Activated CD8-positive, alpha-beta memory T cell treated with anti-CD3 and anti-CD28 coated beads, Interleukin-2, amount 50 U/mL, for 1 hour (primary cell): ENCODE measurements around the gene NDOR1.

Experiments
- DNase-seq: peaks from one replicate; pipeline ENCODE4 v3.0.0-alpha.2; 2020; ENCODE audit errors: extremely low read depth

The NDOR1 gene

DNA sequence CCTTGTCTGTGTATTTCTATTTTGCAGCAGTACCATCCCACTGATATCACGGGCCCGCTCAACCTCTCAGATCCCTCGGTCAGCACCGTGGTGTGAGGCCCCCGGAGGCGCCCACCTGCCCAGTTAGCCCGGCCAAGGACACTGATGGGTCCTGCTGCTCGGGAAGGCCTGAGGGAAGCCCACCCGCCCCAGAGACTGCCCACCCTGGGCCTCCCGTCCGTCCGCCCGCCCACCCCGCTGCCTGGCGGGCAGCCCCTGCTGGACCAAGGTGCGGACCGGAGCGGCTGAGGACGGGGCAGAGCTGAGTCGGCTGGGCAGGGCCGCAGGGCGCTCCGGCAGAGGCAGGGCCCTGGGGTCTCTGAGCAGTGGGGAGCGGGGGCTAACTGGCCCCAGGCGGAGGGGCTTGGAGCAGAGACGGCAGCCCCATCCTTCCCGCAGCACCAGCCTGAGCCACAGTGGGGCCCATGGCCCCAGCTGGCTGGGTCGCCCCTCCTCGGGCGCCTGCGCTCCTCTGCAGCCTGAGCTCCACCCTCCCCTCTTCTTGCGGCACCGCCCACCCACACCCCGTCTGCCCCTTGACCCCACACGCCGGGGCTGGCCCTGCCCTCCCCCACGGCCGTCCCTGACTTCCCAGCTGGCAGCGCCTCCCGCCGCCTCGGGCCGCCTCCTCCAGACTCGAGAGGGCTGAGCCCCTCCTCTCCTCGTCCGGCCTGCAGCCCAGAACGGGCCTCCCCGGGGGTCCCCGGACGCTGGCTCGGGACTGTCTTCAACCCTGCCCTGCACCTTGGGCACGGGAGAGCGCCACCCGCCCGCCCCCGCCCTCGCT lies 37.5 kb upstream of the NDOR1 start:
- no peak for DNase-seq

DNA sequence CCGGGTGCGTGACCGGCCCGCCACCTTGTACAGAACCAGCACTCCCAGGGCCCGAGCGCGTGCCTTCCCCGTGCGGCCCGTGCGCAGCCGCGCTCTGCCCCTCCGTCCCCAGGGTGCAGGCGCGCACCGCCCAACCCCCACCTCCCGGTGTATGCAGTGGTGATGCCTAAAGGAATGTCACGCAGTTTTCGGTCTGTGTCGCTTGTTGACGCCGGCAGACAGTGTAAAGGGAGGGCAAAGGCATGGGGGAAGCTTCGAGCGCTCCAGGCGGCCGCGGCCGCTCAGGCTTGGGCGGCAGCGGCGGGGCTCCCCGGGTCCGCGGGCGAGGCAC lies 37.0 kb upstream of the NDOR1 start:
- no peak for DNase-seq

DNA sequence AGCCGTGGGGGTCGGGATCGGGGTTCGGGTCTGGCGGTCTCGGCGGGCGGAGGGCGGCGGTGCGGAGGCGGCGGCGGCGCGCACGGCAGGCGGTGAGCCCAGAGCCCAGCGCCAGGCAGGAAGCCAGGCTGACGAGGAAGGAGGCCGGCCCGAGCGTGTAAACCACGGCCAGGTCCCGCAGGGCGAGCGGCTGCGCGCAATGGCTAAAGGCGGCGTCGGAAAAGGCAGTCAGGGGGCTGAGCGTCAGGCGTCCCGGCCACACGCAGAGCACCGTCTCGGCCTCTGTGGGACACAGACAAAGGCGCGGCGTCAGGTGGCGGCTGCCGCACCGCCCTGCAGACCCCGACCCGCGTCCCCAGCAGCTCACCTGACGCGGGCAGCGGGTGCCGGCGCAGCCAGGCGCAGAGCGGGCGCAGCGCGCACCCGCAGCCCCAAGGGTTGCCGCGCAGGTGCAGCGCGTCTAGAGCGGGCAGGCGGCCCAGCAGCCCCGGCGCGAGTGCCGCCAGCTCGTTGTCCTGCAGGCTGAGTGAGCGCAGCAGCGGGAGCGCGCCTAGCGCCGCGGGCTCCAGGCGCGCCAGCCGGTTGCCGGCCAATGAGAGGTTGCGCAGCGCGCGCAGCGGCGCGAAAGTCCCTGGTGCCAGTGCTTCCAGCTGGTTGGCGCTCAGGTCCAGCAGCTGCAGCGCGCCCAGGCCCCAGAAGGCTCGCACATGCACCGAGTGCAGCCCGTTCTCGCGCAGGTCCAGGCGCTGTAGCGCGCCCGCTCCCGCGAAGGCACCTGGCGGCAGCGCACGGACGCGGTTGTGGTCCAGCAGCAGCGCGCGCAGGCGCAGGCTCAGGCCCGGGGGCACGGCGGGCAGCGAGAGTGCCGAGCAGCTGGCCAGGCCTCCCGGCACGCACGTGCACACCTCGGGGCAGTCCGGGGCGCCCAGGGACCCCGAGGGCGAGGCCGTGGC lies 36.3 kb upstream of the NDOR1 start:
- DNase-seq, result no peak

DNA sequence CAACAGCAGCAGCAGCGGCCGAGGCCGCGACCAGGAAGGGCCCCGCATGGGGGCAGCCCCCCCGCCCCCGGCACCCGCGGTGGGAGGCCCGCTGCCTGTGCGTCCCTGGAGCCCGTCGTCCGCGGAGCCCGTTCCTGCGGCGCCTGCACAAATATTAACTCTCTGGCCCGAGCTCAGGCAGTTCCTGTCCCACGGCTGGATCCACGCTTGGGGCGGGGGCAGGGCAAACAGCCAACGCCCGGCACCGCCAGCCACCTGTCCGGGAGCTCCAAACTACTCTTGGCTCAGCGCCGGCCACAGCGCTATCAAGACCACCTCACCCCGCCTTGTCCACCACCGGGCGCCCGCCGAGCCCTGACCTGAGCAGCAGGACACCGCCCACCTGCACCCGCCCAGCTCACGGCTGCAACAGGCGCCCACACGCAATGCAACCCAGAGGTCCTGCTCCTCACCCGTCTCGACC lies 35.6 kb upstream of the NDOR1 start, which contains the start of gene LRRC26:
LRRC26 (minus strand) TSS at position 156 of the 463 bp plus-strand sequence; CDS start at position 48, 108 bp downstream.
- no peak for DNase-seq

DNA sequence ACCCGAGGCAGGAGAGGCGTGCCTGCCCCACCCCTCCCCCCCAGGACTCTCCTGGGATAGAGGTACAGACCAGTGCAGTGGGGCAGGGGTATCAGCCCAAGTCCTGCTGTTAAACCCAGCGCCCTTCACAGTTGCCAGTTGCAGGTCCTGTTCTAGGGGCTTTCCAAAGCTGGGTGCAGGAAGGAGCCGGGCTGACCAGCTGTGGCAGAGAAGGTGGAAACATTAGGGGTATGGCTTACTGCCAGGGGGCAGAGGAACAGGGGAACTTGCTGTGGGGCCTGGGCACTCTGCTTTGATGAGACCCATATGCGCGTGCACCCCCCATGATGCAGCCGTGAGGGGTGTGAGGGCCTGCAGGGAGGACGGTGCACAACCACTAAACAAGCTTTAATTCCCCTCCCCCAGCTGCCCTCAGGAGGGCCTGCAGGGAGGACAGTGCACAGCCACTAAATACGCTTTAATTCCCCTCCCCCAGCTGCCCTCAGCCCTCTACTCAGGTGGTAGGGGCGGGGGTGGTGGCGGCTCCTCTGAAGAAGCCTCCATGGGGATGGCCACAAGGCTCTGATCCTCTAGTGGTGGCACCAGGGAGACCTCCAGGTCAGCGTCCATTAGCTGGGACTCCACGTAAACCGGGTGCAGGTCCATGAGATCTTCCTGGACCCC lies 34.9 kb upstream of the NDOR1 start:
- DNase-seq, result no peak

DNA sequence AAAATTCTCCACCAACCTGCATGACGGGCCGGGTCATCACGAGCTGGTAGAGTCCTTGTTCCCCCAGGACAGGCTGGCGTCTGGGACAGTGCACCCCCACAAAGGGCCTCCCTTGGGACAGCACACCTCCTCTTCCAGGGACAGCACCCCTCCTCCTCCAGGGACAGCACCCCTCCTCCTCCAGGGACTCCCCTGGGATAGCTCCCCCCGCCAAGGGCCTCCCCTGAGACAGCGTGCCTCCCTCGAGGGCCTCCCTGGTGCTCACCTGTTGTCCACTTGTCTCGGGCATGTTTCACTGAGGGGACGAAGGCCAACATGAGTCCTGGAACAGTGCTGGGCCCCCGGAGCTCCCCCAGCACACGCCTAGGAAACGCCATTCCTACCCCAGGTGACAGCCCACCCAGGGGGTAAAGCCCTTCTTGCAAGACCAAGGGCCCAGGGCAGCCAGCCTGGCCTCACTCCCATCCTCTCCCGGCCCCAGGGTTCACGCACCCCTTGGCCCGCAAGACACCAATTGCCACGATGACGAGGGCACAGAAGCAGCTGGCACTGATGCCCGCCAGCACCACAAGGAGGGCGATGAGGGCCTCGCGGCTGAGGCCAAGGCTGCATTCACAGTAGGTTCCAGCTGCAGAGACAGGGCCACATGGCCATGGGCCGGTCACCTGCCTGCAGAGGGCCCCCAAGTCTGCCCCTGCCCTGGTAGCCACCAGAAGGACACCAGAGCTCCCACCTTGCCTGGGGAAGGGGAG lies 34.2 kb upstream of the NDOR1 start:
- no peak for DNase-seq

DNA sequence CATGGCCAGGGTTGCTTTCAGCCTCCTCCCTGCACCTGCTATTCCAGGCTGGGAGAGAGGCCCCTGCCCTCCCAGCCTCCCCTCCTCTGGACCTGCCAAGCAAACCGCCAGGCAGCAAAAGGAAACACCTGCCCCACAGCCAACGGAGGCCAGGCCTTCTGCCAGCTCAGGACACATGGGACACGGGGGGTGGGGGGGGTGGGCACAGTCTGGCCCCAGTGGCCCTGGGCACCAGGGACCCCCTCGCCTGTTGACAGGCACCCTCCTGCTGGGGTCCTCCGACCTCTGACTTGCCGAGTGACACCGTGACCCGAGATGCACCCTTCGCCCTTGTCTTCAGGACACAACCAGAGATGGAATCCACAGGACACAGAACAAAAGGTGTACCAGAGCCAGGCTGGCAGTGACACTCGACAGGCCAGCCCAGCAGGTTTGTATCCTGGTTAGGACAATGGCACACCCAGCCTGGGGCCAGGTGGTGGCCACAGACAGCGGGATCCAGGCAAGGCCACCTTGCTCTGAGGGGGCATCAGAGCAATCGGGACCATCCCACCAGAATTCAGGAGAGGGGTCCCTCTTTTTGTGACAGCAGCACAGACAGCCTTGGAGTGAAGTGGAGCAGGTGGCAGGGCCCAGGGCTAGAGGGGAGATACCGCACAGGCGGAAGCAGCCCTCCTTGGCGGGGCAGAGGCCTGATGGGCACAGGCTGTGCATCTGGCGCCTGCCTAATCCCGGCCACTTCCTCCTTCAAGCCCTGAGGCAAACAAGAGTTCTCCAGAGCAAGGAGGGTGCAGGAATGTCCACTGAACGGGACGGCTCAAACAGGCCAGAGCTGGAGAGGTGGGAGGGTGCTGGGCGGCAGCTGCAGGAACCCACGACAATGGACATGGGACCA lies 32.4 kb upstream of the NDOR1 start:
- no peak for DNase-seq

DNA sequence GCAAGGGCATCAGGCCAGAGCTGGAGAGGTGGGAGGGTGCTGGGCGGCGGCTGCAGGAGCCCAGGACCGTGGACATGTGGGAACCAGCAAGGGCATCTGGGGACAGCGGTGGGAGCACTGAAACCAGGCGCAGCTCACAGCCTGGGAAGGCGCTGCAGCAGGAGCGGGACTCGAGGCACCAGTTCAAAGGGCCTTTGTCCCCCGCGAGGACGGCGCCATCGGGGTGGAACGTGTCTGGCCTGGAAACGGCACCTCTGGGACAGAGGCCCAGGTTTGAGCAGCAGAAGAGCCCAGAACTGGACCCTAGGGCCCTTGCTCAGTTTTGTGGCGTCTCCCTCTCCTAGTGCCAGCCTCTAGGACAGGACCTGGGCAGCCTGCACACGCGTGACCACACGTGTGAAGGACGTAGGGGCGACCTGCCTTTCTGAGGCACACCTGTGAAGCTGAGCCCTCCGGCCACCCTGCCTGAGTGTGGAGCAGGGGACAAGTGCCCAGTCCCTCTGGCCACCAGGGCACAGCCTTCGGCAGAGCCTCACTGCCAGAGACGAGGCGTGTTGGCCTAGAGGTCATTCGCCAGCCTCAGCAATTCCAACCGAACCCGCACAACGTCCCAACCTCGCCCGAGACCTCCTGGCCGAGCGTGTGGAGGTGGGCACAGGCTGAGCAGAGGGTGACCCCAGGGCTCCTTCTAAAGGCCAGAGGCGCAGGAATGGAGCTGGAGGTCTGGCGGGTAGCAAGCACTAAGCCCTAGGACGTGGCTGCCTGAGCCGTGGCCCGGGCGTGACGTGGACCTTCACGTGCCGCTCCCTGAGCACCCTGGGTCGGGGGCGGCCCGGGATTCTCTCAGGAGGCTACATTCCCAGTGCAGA lies 31.5 kb upstream of the NDOR1 start:
- no peak for DNase-seq

DNA sequence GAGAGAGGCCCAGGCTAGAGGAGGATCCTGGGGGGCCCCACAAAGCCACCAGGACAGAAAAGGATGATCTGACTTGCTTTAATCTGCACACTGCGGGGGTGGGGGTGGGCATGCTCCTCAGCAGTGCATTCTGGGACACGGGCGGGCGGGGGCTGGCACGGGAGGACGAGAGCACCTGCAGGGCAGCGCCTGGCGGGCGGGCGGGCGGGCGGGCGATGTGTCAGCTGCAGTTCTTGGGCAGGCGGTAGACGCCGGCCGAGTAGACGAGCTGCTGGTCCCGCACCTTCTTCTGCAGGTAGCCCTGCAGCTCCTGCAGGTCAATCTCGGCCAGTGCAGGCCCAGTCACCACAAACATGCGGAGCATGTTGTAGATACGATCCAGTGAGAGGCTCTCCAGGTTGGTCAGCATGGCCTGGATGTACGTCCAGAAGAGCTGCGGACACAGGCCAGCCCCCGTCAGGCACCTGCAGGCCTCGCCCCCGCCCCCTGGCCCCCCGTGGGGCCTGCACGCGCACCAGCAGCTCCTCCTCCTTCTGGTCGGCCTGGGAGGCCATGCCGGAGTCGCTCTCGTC lies 30.7 kb upstream of the NDOR1 start:
- no peak for DNase-seq

DNA sequence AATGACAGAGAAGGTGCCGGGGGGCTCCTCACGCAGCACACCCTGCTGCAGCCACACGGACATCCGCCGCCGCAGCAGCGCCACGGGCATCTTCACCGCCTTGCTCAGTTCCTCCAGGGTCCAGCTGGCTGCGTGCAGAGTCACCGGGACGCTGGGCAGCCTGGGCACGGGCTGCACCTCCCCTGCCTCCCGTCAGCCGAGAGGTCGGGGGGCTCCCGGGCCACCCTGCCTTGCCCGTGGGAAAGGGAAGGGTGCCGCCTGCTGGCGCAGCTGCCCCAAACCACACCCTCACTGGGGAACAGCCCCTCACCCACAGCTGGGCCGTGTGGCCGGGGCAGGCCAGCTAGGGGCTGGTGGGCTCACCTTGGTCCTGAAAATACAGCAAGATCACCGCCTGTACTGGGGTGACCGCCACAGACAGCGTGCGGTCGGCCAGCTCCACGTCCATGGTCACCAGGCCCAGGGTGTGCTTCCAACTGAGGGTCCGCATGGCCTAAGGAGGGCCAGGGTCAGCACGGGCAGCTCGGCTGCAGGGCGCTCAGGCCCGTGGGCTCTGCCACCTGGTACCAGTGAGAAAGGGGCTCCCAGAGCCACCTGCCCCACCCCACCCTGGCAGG lies 30.0 kb upstream of the NDOR1 start:
- no peak for DNase-seq

DNA sequence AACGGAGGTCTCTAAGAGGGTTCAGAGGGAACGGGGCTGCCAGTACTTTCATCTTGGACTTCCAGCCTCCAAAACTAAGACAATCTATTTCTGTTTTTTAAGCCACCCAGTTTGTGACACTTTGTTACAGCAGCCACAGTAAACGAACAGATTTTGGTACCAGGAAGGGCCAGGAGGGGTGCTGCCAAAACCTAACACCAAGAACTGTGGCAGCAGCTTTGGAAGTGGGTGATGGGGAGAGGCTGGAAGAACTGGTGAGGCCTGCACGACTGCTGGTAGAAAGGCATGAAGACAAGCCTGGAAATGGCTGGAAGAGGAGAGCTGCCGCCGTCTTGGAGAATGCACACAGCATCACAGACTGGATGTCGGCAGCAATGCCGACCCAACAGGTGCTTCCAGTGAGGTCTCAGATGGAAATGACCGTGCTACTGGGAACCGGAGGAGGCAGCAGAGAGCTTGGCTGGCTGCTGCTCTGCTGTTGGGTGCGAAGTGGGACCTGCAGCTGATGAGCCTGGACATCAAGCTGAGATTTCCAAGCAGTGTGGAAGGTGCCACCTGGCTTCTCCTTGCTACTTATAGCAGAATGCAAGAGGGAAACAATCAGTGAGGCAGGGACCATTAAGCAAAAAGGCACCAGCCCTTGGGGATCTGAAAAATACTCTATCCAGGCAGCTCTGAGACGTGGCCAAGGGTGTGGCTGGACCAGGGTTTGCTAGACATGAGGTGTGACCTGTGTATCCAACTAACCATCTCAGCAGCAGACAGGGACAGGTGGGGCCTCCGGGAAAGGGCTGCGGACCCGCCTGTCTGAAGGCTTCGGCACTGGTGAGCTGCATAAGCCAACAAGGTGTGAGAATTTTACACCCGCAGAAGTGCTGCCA lies 29.0 kb upstream of the NDOR1 start:
- DNase-seq, result no peak

DNA sequence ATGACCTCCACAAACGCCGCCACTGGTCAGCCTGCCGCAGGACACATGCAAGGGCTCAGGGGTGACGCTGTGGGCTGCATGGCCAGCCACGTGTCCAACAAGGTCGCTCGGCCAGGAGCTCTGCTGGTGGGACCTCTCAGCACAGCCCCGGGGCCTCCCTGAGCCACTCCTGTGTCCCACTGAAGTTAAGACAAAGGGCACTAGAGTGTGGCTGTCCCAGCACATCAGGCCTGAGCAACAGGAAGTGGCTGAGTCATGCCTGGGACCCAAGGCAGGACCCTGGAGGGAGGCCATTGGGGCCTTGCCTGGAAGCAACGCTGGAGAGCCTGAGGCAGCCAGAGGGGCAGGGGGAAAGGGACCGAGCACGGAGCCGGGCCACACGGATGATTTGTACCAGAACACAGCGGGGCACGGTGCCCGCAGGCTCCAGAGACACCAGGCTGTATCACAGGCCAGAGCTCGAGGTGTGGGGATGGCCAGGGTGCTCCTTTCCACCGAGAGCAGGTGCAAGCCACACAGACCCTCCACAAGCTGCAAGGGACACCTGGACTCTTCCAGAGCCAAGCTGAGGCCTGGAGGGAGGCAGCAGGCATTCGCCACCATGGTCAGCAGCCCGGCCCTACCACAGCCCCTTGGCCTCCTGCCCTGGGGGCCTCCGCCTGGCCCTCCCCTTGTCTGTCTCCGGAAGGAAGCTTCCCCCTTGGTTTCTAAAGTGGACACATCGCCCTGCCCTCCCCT lies 27.1 kb upstream of the NDOR1 start:
- no peak for DNase-seq

DNA sequence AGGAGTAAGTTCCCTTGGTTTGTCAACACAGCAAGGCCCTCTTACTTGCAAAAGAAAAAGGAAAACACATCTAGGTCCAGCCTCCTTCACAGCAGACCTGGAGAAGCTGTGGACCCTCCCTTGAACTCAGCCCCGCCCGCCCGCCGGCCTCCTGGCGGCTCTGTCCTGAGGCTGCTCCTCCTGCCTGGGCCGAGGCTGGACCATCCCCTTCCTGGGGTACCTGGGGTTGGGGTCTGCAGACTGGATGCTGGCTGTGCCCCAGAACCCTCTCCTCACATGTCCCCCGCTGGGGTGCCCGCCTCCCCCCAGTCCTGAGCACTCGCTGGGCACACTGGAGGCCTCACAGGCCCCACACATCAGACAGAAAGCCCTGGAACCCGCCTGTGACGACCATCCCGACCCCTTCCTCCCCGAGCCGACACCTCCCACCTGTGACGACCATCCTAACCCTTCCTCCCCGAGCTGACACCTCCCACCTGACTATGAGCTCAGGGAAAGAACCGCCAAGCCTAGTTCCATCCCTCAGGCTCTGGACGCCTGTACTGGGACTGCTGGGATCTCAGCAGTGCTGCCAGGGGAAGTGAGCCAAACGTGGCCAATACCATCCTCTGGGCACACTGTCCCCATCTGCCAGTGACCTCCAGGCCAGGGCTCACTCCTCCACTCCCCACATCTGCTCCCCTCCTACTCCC lies 26.4 kb upstream of the NDOR1 start:
- DNase-seq, result no peak

DNA sequence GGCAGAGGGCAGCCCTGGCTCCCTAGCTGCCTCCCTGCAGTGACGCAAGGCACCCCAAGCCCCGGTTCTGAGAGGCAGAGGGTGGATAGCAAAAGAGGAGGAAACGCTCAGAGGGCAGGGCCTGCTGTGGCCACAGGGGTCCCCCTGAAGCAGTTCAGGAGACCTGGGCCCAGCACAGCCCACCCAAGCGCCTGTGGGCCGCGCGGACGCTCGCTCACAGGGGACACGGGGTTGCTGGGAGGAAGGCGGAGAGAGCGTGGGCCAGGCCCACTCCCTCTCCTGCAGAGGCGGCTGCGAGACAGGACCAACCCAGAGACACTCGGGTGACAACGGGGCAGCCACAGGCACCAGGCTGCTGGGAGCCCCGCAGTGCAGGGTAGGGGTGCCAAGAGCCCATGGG lies 25.7 kb upstream of the NDOR1 start:
- DNase-seq, result no peak

DNA sequence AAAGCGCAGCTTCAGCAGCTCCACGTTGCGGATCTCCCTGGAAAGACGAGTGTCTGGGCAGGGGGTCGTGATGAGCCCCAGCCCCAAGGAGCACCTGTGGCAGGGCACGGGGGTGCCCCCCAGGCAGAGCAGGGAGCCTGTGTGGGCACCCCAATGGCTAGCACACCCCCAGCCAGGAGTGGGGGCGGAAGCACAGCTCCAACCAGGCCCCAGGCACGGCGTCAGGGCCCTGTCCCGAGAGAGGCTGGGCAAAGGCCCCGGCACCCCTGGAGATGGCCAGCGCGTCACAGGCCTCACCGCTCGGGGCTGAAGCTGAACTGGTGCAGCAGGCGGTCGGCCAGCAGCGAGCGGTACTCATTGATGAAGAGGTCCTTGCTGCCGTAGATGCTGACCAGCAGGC lies 25.0 kb upstream of the NDOR1 start:
- DNase-seq, result no peak

DNA sequence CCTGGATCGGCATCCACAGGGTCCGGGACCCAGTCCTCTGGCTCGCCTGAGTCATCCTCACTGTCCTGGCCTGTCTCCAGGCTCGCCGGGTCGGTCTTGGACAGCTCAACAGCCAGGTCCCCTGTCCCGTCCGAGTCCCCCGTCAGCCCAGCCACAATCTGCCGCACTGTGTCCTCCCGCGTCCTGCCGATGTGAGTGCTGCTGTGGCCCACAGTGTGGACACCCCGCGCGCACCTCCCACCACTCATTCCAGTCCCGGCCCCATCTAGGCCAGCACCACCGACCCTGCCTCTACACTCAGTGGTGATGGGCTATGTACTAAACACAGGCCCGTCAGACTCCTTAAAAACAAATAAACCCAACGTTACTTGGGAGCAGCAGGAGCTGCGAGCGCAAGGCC lies 23.8 kb upstream of the NDOR1 start:
- DNase-seq, result no peak
